C4-2B (cell line): ENCODE measurements around the gene OSTC.
A peak's percentile ranks its signal among the peaks of the same experiment; 100 is the strongest.

Source experiments
- H3K27ac ChIP-seq: fragments of 450-650 bp; 2 replicates; pipeline ENCODE4 v1.5.1; 2017
- ZFX ChIP-seq: fragments of 450-650 bp; IDR thresholded peaks from 2 replicates; pipeline ENCODE4 v1.6.1; 2017
- TF ChIP-seq, protein P1 (sequence below): fragments of 450-650 bp; conservative IDR thresholded peaks from 2 replicates; pipeline ENCODE4 v1.5.1; 2017; ENCODE audit warnings: mild to moderate bottlenecking

OSTC gene

DNA sequence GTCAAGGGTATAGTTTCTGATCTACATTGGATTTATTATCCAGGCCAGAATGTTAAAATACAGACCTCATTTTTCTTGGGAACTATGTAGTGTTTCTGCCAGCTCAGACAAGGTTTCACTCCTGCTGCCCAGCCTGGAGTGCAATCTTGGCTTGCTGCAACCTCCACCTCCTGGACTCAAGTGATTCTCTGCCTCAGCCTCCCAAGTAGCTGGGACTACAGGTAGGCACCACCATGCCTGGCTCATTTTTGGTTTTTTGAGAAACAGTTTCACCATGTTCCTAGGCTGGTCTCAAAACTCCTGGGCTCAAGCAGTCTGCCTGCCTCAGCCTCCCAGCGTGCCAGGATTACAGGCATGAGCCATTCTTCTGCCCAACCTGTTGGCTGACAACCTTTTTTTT is 24.3 kb upstream of the OSTC start:
- H3K27ac ChIP-seq = no peak overlapping the region
- no peak for TF ChIP-seq ZFX
- TF ChIP-seq, protein P1, sequence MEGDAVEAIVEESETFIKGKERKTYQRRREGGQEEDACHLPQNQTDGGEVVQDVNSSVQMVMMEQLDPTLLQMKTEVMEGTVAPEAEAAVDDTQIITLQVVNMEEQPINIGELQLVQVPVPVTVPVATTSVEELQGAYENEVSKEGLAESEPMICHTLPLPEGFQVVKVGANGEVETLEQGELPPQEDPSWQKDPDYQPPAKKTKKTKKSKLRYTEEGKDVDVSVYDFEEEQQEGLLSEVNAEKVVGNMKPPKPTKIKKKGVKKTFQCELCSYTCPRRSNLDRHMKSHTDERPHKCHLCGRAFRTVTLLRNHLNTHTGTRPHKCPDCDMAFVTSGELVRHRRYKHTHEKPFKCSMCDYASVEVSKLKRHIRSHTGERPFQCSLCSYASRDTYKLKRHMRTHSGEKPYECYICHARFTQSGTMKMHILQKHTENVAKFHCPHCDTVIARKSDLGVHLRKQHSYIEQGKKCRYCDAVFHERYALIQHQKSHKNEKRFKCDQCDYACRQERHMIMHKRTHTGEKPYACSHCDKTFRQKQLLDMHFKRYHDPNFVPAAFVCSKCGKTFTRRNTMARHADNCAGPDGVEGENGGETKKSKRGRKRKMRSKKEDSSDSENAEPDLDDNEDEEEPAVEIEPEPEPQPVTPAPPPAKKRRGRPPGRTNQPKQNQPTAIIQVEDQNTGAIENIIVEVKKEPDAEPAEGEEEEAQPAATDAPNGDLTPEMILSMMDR = no peak

GRCh38 chr4:108628411-108628810 is 22.0 kb upstream of the OSTC start:
- no peak for TF ChIP-seq ZFX
- TF ChIP-seq, protein P1 = no peak
- no peak overlapping the region for H3K27ac ChIP-seq

DNA sequence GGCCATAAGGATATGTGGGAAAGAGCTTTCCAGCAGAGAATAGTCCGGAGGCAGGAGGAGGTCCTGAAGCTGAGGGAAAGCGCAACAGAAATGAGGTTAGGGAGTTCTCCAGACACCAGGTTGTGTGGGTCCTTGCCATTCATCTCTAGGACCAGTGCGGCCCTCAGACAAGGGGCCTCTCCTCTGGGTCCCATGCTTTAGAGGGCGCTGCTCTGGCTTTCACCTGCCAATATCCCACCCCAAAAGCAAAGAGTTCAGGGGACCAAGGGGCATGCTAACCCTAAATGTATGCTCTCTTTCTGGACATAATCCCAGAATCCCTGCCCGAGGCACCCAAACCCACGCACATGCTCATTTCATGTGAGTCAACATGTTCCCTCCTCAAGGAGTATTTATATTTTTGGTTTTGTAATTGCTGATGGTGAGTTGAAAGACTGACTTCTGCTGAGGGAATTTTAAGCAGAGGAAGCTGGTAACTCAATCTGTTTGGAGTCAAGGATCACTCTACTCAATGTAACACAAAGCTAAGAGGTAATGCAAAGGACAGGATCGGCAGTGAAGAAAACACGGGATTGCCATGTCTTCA is 15.2 kb upstream of the OSTC start:
- no peak overlapping the region for H3K27ac ChIP-seq
- TF ChIP-seq, protein P1 = no peak
- no peak for TF ChIP-seq ZFX

- no peak overlapping the region for H3K27ac ChIP-seq
- TF ChIP-seq, protein P1 = no peak
- TF ChIP-seq ZFX = no peak
These were observed 14.2 kb upstream of the OSTC start for GRCh38 chr4:108636246-108636645.

DNA sequence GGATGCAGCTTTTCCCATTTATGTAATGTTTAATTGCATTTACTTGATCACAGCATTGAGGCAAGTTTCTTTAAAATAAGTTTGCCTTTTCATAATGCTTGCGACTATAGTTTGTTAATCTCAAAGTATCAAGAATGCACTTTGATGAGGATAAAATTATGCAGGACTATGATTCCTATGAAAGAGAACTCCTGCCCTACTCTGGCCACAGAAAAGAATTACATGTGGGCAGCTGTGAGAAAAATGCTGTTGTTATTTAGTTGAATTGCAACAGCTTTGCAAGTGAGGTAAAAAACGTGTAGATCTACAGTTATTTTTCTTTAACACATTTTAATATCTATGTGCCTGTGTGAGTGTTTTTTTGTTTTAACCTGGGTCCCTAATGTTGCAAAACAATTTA is 12.5 kb upstream of the OSTC start:
- no peak overlapping the region for H3K27ac ChIP-seq
- TF ChIP-seq, protein P1 = peak; percentile 19
- no peak for TF ChIP-seq ZFX

GRCh38 chr4:108644237-108644636 is 6.2 kb upstream of the OSTC start:
- TF ChIP-seq, protein P1 = no peak
- no peak for TF ChIP-seq ZFX
- no peak overlapping the region for H3K27ac ChIP-seq

DNA sequence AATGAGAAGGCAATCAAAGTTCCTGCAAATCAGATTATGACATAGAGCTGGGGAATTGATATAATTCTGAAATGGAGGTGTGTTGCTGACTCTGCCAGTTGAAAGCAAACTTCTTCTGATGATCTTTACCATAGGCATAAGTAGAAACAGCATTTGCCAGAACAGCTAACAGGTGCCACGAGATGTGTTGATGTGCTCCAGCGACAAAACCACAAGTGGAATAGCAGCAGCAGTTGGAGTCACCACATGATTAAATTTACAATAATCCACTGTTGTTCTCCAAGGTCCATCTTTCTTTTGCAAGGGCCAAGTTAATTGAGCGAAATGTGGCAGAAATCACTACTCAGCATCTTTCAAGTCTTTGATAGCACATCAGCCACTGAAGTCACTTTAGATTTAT is 3.7 kb upstream of the OSTC start:
- no peak overlapping the region for H3K27ac ChIP-seq
- no peak for TF ChIP-seq ZFX
- TF ChIP-seq, protein P1 = no peak
